Upper lobe of left lung (tissue), 6 donors: Measurements from ENCODE around the gene SH3RF1. TPM values are rescaled to one million over a fixed set of nuclear protein-coding genes. Genes with fewer than 3 reads are reported as not detected.
A peak's percentile ranks its signal among the peaks of the same experiment; 100 is the strongest.

Experiments
- ATAC-seq, 2 donors: fragments of 200-7000 bp; cut with Tn5 transposase; one replicate each; pipeline ENCODE4 v1.9.1; 2022; ENCODE audit warnings: mild to moderate bottlenecking in 2 of 2, moderate library complexity in 2 of 2; ENCODE audit not compliant: low FRiP score in 2 of 2
- DNase-seq, 2 donors: peaks; one replicate each; pipeline ENCODE4 v3.0.0-alpha.2; 2019 to 2020
- H3K27ac ChIP-seq, 4 donors: fragments of 200-600 bp; sonication (generic); one replicate each; pipeline ENCODE4 v1.5.1; 2016 to 2019
- H3K27me3 ChIP-seq, 4 donors: fragments of 200-600 bp; sonication (generic); one replicate each; pipeline ENCODE4 v1.5.1; 2017 to 2019
- H3K36me3 ChIP-seq, 4 donors: fragments of 200-600 bp; sonication (generic); one replicate each; pipeline ENCODE4 v1.5.1; 2016 to 2019
- H3K4me1 ChIP-seq, 4 donors: fragments of 200-600 bp; sonication (generic); one replicate each; pipeline ENCODE4 v1.5.1; 2018 to 2019
- H3K4me3 ChIP-seq, 4 donors: fragments of 200-600 bp; sonication (generic); one replicate each; pipeline ENCODE4 v1.5.1; 2017 to 2019; ENCODE audit warnings: mild to moderate bottlenecking in 2 of 4, moderate library complexity in 1 of 4
- H3K9me3 ChIP-seq, 4 donors: fragments of 200-600 bp; sonication (generic); one replicate each; pipeline ENCODE4 v1.5.1; 2018 to 2019
- EP300 ChIP-seq, 4 donors: sonication (generic); formaldehyde crosslinking; IDR thresholded peaks; one replicate each; pipeline ENCODE4 v1.5.1; 2017; ENCODE audit warnings: antibody characterized with exemption in 4 of 4, control low read depth in 2 of 4
- POLR2A ChIP-seq, 4 donors: fragments of 450-650 bp; IDR thresholded peaks; one replicate each; pipeline ENCODE4 v1.5.1; 2016 to 2017; ENCODE audit warnings: antibody characterized with exemption in 4 of 4, mild to moderate bottlenecking in 2 of 4
- POLR2AphosphoS5 ChIP-seq, 2 donors: sonication (generic); formaldehyde crosslinking; IDR thresholded peaks; one replicate each; pipeline ENCODE4 v1.5.1; 2017; ENCODE audit warnings: antibody characterized with exemption in 2 of 2
- WGBS, 2 donors: methylation state at CpG; one replicate each; pipeline ENCODE4 v1.1.5; 2017 to 2018; 5-methylcytosine and 5-hydroxymethylcytosine counted together
- total RNA-seq, 6 donors: library from RNA; depleted of rRNA in 4 of 6; stranded (reverse); fragments of >200 nt in 4 of 6; gene quantifications; one replicate each; pipeline versions ENCODE4 v1.1.0 to v1.2.1, GENCODE V29; 2016 to 2021
- TF ChIP-seq, protein P1 (sequence below), 6 experiments: fragments of 450-650 bp in 4 of 6; fragments of 200-600 bp in 2 of 6; sonication (generic) in 2 of 6; IDR thresholded peaks; one replicate each; pipeline ENCODE4 v1.5.1; 2016 to 2019; ENCODE audit warnings: antibody characterized with exemption in 6 of 6
- donor health status: DM: no; HTN: no; CAD: no; lungs with moderate emphysema.
- donor health status: DM: no; HTN: yes; CAD: no; lungs with severe emphysema.

SH3RF1 gene
- total RNA-seq, 6 donors from 2014 or later, result 27.1 to 38.7 (median 34.3) TPM

DNA sequence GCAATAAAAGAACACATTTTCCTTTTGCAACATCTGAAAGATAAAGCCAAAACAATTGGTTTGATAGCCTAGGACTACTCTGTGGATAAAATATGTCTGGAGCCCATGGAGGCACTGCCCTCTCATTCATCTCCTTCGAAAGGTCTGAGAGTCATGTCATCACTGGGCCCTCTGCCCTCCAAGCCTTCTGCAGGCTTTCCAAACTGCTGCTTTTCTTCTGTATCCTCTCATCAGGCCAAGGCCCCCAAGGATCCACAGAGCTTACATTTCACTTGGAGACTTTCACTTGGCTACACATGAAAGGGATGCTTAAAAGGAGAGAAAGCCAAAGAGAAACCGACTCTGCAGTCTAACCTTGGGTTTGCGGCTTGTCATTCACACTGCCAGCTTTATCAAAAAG, 109.9 kb downstream of the SH3RF1 start:
- peak in 1 of 2 donors; percentile 82 for ATAC-seq
- Histone ChIP-seq H3K27ac (no peak overlapping the region), H3K9me3 (no peaks in the 10 kb centered on the region), H3K36me3 (peaks cover 0 to 3% (median 0%) of the 10 kb centered on the region in 4 donors), H3K4me3 (no peak overlapping the region), H3K27me3 (no peaks in the 10 kb centered on the region), H3K4me1 (peaks cover 0 to 12% (median 2%) of the 10 kb centered on the region in 4 donors)
- 55 to 79% methylated on average over 3 of the region's 3 CpGs for WGBS, 2 donors
- no peak for TF ChIP-seq POLR2A (IDR thresholded peaks at IDR 0.05)
- TF ChIP-seq POLR2AphosphoS5 (IDR thresholded peaks at IDR 0.05), result no peak
- TF ChIP-seq, protein P1, sequence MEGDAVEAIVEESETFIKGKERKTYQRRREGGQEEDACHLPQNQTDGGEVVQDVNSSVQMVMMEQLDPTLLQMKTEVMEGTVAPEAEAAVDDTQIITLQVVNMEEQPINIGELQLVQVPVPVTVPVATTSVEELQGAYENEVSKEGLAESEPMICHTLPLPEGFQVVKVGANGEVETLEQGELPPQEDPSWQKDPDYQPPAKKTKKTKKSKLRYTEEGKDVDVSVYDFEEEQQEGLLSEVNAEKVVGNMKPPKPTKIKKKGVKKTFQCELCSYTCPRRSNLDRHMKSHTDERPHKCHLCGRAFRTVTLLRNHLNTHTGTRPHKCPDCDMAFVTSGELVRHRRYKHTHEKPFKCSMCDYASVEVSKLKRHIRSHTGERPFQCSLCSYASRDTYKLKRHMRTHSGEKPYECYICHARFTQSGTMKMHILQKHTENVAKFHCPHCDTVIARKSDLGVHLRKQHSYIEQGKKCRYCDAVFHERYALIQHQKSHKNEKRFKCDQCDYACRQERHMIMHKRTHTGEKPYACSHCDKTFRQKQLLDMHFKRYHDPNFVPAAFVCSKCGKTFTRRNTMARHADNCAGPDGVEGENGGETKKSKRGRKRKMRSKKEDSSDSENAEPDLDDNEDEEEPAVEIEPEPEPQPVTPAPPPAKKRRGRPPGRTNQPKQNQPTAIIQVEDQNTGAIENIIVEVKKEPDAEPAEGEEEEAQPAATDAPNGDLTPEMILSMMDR (IDR thresholded peaks at IDR 0.05), result no peak
- no peak for TF ChIP-seq EP300 (IDR thresholded peaks at IDR 0.05)
- DNase-seq, result no peak

DNA sequence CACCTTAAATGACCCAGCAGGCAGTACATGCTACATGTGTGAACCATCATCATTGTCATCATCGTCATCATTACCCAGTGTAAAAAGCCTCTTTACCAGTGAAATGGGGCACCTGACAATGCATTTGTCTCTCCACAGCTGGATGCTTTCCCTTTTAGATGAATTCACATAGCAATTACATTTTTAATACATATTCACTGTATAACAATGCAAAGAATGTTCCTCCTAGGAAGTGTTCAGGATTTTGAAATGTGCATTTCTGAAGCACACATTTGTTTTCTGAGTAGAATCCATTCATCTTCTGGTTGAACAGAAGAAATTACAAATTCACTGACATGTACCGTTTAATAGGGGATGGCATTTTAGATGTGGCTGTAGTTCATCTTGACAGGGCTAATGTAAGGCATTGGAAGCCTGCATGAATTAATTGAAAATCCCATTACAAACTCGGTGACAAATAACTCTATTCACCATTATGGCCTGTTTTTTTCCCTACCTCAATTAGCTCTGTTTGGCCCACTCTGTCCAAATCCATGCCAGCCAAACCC, 111.1 kb downstream of the SH3RF1 start:
- Histone ChIP-seq H3K4me1 (peaks cover 0 to 5% (median 4%) of the 10 kb centered on the region in 4 donors), H3K27me3 (no peaks in the 10 kb centered on the region), H3K4me3 (no peak overlapping the region), H3K9me3 (no peaks in the 10 kb centered on the region), H3K27ac (no peak overlapping the region), H3K36me3 (peaks cover 0 to 10% (median 0%) of the 10 kb centered on the region in 4 donors)
- 85 to 88% methylated on average over 3 of the region's 3 CpGs for WGBS, 2 donors
- DNase-seq, result no peak
- ATAC-seq, result no peak
- TF ChIP-seq POLR2AphosphoS5 (IDR thresholded peaks at IDR 0.05) (no peak), EP300 (IDR thresholded peaks at IDR 0.05) (no peak), POLR2A (IDR thresholded peaks at IDR 0.05) (no peak)
- TF ChIP-seq, protein P1 (IDR thresholded peaks at IDR 0.05), result no peak

DNA sequence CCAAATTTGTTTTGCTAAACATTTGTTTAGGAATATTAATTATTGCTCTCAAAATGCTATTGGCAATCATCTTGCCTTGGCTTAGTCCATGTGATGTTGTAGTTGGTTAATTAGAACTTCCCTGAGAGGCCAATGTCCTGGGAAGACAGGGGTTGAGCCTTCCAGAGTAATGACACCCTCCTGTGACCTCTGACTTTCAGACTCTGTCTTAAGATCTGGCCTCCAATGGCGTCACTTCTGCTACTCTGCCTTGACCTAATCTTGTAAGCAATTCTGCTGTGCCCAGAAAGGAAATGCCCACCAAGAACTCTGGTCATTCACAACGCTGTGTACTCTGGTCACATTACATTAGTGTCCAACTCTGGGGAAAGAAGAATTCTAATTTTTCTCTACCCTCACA, 111.9 kb downstream of the SH3RF1 start:
- no peak for TF ChIP-seq POLR2AphosphoS5 (IDR thresholded peaks at IDR 0.05)
- no peak for TF ChIP-seq POLR2A (IDR thresholded peaks at IDR 0.05)
- TF ChIP-seq EP300 (IDR thresholded peaks at IDR 0.05), result no peak
- TF ChIP-seq, protein P1 (IDR thresholded peaks at IDR 0.05), result no peak
- H3K36me3 ChIP-seq, result peaks cover 0 to 10% (median 0%) of the 10 kb centered on the region in 4 donors
- H3K4me3 ChIP-seq, result no peak overlapping the region
- H3K4me1 ChIP-seq, result peaks cover 0 to 10% (median 4%) of the 10 kb centered on the region in 4 donors
- no peak for DNase-seq
- H3K27me3 ChIP-seq, result no peaks in the 10 kb centered on the region
- H3K9me3 ChIP-seq, result no peaks in the 10 kb centered on the region
- no peak for ATAC-seq
- 74 to 93% methylated on average over 2 of the region's 2 CpGs for WGBS, 2 donors
- no peak overlapping the region for H3K27ac ChIP-seq

DNA sequence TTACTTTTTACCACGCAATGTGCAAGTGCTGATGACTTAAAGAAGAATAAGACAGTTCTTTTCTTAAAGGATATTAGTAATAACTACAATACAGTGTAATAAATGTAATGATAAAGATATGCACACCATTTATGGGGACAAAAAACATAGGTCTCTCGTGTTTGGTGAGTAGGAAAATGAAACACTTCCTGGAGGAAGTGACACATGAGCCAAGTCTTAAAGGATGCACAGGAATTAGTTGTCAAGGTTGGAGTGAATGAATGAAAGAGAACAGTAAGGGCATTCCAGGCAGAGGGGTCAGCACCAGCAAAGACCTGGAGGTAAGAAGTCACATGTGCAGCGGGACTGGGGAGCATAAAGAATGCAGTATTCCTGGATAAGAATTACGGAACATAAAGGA, 112.7 kb downstream of the SH3RF1 start:
- Histone ChIP-seq H3K27ac (no peak overlapping the region), H3K36me3 (peaks cover 0 to 10% (median 0%) of the 10 kb centered on the region in 4 donors), H3K9me3 (no peaks in the 10 kb centered on the region), H3K27me3 (no peaks in the 10 kb centered on the region), H3K4me3 (no peak overlapping the region), H3K4me1 (peaks cover 0 to 10% (median 4%) of the 10 kb centered on the region in 4 donors)
- 87% methylated on average over 4 of the region's 4 CpGs for WGBS, 2 donors
- no peak for ATAC-seq
- TF ChIP-seq POLR2AphosphoS5 (IDR thresholded peaks at IDR 0.05), result no peak
- no peak for TF ChIP-seq EP300 (IDR thresholded peaks at IDR 0.05)
- TF ChIP-seq, protein P1 (IDR thresholded peaks at IDR 0.05), result no peak
- no peak for TF ChIP-seq POLR2A (IDR thresholded peaks at IDR 0.05)
- no peak for DNase-seq

DNA sequence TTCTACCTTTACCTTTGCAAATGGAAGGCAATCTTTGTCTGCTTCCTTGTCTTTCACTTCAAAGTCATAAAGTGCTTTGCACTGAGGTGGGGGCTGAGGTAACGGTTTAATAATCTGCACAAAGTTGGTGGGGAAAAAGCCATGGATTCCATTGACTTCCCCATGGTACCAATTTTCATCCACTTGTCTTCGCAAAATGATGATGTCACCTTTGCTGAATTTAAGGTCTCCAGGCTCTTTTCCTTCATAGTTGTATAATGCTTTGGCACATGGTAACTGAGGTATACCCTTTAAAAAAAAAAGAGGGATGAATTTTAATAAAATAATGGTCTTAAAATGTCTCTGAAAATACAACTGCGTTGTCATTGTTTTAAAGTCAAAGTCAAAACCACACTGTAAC, 114.4 kb downstream of the SH3RF1 start:
- WGBS, 2 donors, result 89 to 99% methylated on average over 3 of the region's 3 CpGs
- Histone ChIP-seq H3K27ac (no peak overlapping the region), H3K4me1 (peaks cover 0 to 16% (median 4%) of the 10 kb centered on the region in 4 donors), H3K4me3 (no peak overlapping the region), H3K27me3 (no peaks in the 10 kb centered on the region), H3K36me3 (peaks cover 0 to 13% (median 0%) of the 10 kb centered on the region in 4 donors), H3K9me3 (no peaks in the 10 kb centered on the region)
- TF ChIP-seq POLR2A (IDR thresholded peaks at IDR 0.05), result no peak
- TF ChIP-seq POLR2AphosphoS5 (IDR thresholded peaks at IDR 0.05), result no peak
- no peak for TF ChIP-seq EP300 (IDR thresholded peaks at IDR 0.05)
- TF ChIP-seq, protein P1 (IDR thresholded peaks at IDR 0.05), result no peak
- ATAC-seq, result no peak
- DNase-seq, result no peak
